ENCODE data around the gene TRPV5. TPM values are rescaled to one million over a fixed set of nuclear protein-coding genes. Genes with fewer than 3 reads are reported as not detected.

TRPV5 gene
- total RNA-seq, 4 donors from 2014 or later = not detected

- in situ Hi-C loops (cut with MboI; ENCODE audit: low pct_ligation_motif_present in 1 of 4, low pct_unique_long_range_greater_than_20kb in 1 of 4, low sequenced_read_pairs in 3 of 4) = no loop called here
- 75% methylated on average over 12 of the region's 12 CpGs; no CpG with 5 or more reads in 1 of the 2 donors for WGBS, 2 donors (ENCODE audit: low coverage in 1 of 2)
- no peaks in the 10 kb centered on the region for H3K27me3 ChIP-seq
Observed at GRCh38 chr7:142925413-142925812, 8.1 kb downstream of the TRPV5 start.

GRCh38 chr7:142923391-142923790, 10.2 kb downstream of the TRPV5 start:
- intact Hi-C loops (cut with DNase I; ENCODE audit: low total_unique reads) = no loop called here
- no peaks in the 10 kb centered on the region for H3K9me3 ChIP-seq
- DNase-seq = no peak
- no peak overlapping the region for H3K4me3 ChIP-seq
- no peak overlapping the region for H3K27ac ChIP-seq
- TF ChIP-seq CTCF (IDR thresholded peaks at IDR 0.05) (no peak), POLR2AphosphoS5 (IDR thresholded peaks at IDR 0.05) (no peak), EP300 (IDR thresholded peaks at IDR 0.05; ENCODE audit: low read depth) (no peak), POLR2A (IDR thresholded peaks at IDR 0.05) (no peak)
- H3K36me3 ChIP-seq = no peaks in the 10 kb centered on the region
- in situ Hi-C loops (cut with MboI; ENCODE audit: low pct_ligation_motif_present in 1 of 4, low pct_unique_long_range_greater_than_20kb in 1 of 4, low sequenced_read_pairs in 3 of 4) = no loop called here
- no peaks in the 10 kb centered on the region for H3K27me3 ChIP-seq
- no peaks in the 10 kb centered on the region for H3K4me1 ChIP-seq
- 46 to 63% methylated on average over 1 to 2 of the region's 2 CpGs for WGBS, 2 donors (ENCODE audit: low coverage in 1 of 2)

More at GRCh38 chr7:142925413-142925812, 8.1 kb downstream of the TRPV5 start:
- no peak for DNase-seq
- H3K9me3 ChIP-seq = no peaks in the 10 kb centered on the region
- intact Hi-C loops (cut with DNase I; ENCODE audit: low total_unique reads) = no loop called here
- no peak for TF ChIP-seq CTCF (IDR thresholded peaks at IDR 0.05)
- H3K36me3 ChIP-seq = no peaks in the 10 kb centered on the region
- no peak overlapping the region for H3K27ac ChIP-seq
- no peaks in the 10 kb centered on the region for H3K4me1 ChIP-seq
- H3K4me3 ChIP-seq = no peak overlapping the region

GRCh38 chr7:142919656-142920055, 13.9 kb downstream of the TRPV5 start:
- intact Hi-C loops (cut with DNase I; ENCODE audit: low total_unique reads) (no loop called here), in situ Hi-C loops (cut with MboI; ENCODE audit: low pct_ligation_motif_present in 1 of 4, low pct_unique_long_range_greater_than_20kb in 1 of 4, low sequenced_read_pairs in 3 of 4) (no loop called here)
- DNase-seq = no peak
- Histone ChIP-seq H3K4me1 (no peaks in the 10 kb centered on the region), H3K27me3 (peaks cover 6% of the 10 kb centered on the region), H3K36me3 (no peaks in the 10 kb centered on the region), H3K9me3 (no peaks in the 10 kb centered on the region), H3K27ac (no peak overlapping the region), H3K4me3 (no peak overlapping the region)
- 90 to 92% methylated on average over 2 to 3 of the region's 3 CpGs for WGBS, 2 donors (ENCODE audit: low coverage in 1 of 2)
- TF ChIP-seq POLR2AphosphoS5 (IDR thresholded peaks at IDR 0.05) (no peak), EP300 (IDR thresholded peaks at IDR 0.05; ENCODE audit: low read depth) (no peak), POLR2A (IDR thresholded peaks at IDR 0.05) (no peak), CTCF (IDR thresholded peaks at IDR 0.05) (no peak)

GRCh38 chr7:142918901-142919300, 14.6 kb downstream of the TRPV5 start:
- WGBS, 2 donors (ENCODE audit: low coverage in 1 of 2) = 73% methylated on average over 2 of the region's 2 CpGs; no CpG with 5 or more reads in 1 of the 2 donors
- no peak for TF ChIP-seq CTCF (IDR thresholded peaks at IDR 0.05)
- TF ChIP-seq POLR2AphosphoS5 (IDR thresholded peaks at IDR 0.05) = no peak
- no peak for TF ChIP-seq EP300 (IDR thresholded peaks at IDR 0.05; ENCODE audit: low read depth)
- no peak for TF ChIP-seq POLR2A (IDR thresholded peaks at IDR 0.05)
- H3K27me3 ChIP-seq = peaks cover 6% of the 10 kb centered on the region
- intact Hi-C loops (cut with DNase I; ENCODE audit: low total_unique reads) (no loop called here), in situ Hi-C loops (cut with MboI; ENCODE audit: low pct_ligation_motif_present in 1 of 4, low pct_unique_long_range_greater_than_20kb in 1 of 4, low sequenced_read_pairs in 3 of 4) (no loop called here)
- H3K27ac ChIP-seq = no peak overlapping the region
- no peak overlapping the region for H3K4me3 ChIP-seq
- H3K9me3 ChIP-seq = no peaks in the 10 kb centered on the region
- H3K4me1 ChIP-seq = no peaks in the 10 kb centered on the region
- H3K36me3 ChIP-seq = no peaks in the 10 kb centered on the region
- no peak for DNase-seq

Data from transverse colon (tissue), 4 donors.